ENCODE measurements around the gene LMO7. TPM values are rescaled to one million over a fixed set of nuclear protein-coding genes. Genes with fewer than 3 reads are reported as not detected.

The LMO7 gene
- total and polyA plus RNA-seq, 8 donors, result 123 to 669 (median 202) TPM

GRCh38 chr13:75803164-75803611, 167.1 kb downstream of the LMO7 start:
- H3K4me3 ChIP-seq, result no peak overlapping the region
- peak; percentile 63 for ATAC-seq

GRCh38 chr13:75804054-75804453, 167.9 kb downstream of the LMO7 start:
- ATAC-seq (no peak), DNase-seq (no peak)
- intact Hi-C loops (cut with DNase I), result no loop called here
- Histone ChIP-seq H3K27me3 (no peaks in the 10 kb centered on the region), H3K27ac (no peak overlapping the region), H3K9me3 (no peaks in the 10 kb centered on the region), H3K36me3 (peaks cover 0 to 13% of the 10 kb centered on the region in 2 donors), H3K4me3 (no peak overlapping the region), H3K4me1 (peaks cover 0 to 4% of the 10 kb centered on the region in 2 donors)
- no peak for TF ChIP-seq CTCF (IDR thresholded peaks at IDR 0.05)

More at GRCh38 chr13:75803164-75803611, 167.1 kb downstream of the LMO7 start:
- no peak for TF ChIP-seq CTCF (IDR thresholded peaks at IDR 0.05)
- DNase-seq, result peak in 1 of 4 donors; percentile 36
- peaks cover 0 to 13% of the 10 kb centered on the region in 2 donors for H3K36me3 ChIP-seq
- H3K9me3 ChIP-seq, result no peaks in the 10 kb centered on the region
- peaks cover 0 to 4% of the 10 kb centered on the region in 2 donors for H3K4me1 ChIP-seq
- intact Hi-C loops (cut with DNase I), result no loop called here
- no peak overlapping the region for H3K27ac ChIP-seq
- H3K27me3 ChIP-seq, result no peaks in the 10 kb centered on the region

- H3K4me1 ChIP-seq, result peaks cover 0 to 4% of the 10 kb centered on the region in 2 donors
- H3K27ac ChIP-seq, result no peak overlapping the region
- no peak for DNase-seq
- TF ChIP-seq CTCF (IDR thresholded peaks at IDR 0.05), result no peak
- H3K36me3 ChIP-seq, result peaks cover 0 to 13% of the 10 kb centered on the region in 2 donors
- no peak for ATAC-seq
- no peaks in the 10 kb centered on the region for H3K27me3 ChIP-seq
- H3K9me3 ChIP-seq, result no peaks in the 10 kb centered on the region
- H3K4me3 ChIP-seq, result no peak overlapping the region
- intact Hi-C loops (cut with DNase I), result no loop called here
Observed at GRCh38 chr13:75804605-75805004, 168.5 kb downstream of the LMO7 start.

GRCh38 chr13:75806117-75806516, 170.0 kb downstream of the LMO7 start:
- Histone ChIP-seq H3K9me3 (no peaks in the 10 kb centered on the region), H3K4me1 (peaks cover 0 to 4% of the 10 kb centered on the region in 2 donors), H3K4me3 (no peak overlapping the region), H3K27me3 (no peaks in the 10 kb centered on the region), H3K36me3 (peaks cover 0 to 13% of the 10 kb centered on the region in 2 donors), H3K27ac (no peak overlapping the region)
- DNase-seq (peak in 1 of 4 donors; percentile 34), ATAC-seq (no peak)
- TF ChIP-seq CTCF (IDR thresholded peaks at IDR 0.05), result no peak
- intact Hi-C loops (cut with DNase I), result no loop called here

DNA sequence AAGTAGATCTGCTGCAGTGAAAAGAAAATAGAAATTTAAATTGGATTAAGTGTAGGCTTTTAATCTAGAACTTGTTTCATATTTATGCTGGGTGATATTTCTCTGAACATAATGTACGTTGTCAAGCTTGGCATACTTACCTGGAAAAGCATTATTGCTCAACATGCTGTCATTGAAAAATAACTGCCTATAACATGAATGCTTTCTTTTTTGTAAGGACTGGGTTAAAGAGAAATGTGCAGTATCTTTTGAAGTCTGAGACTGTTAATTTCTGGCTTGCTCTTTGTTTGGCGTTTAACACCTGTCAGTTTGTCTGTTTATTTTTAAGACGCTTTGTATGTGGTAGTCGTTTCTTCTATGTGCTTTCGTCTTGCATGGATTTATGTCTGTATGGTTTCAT, 175.2 kb downstream of the LMO7 start:
- DNase-seq (no peak), ATAC-seq (no peak)
- Histone ChIP-seq H3K27ac (no peak overlapping the region), H3K27me3 (no peaks in the 10 kb centered on the region), H3K4me1 (no peaks in the 10 kb centered on the region), H3K9me3 (no peaks in the 10 kb centered on the region), H3K36me3 (no peaks in the 10 kb centered on the region), H3K4me3 (no peak overlapping the region)
- TF ChIP-seq CTCF (IDR thresholded peaks at IDR 0.05), result no peak
- intact Hi-C loops (cut with DNase I), result no loop called here
